IMR-90 (cell line): ENCODE results near the gene HERC3. TPM values are rescaled to one million over a fixed set of nuclear protein-coding genes. Genes with fewer than 3 reads are reported as not detected.

Experiments used
- ATAC-seq: fragments of 200-7000 bp; cut with Tn5 transposase; 2 replicates; pipeline ENCODE4 v1.9.1; 2020; ENCODE audit warnings: low read depth, mild to moderate bottlenecking, moderate library complexity
- BruUV-seq: library from RNA; stranded (reverse); fragments of 400-500 nt; replicated peaks from 2 replicates; lab custom pipeline; 2021; lab: Mats Ljungman, UMichigan
- CTCF ChIA-PET: fragments of 300-600 bp; formaldehyde crosslinking; extraction: SDS; loops from one replicate; lab custom pipeline; 2021; ENCODE audit warnings: antibody characterized with exemption; lab: Yijun Ruan, JAX
- POLR2A ChIA-PET: fragments of 300-600 bp; sonication (Branson Sonifier 250); formaldehyde crosslinking; loops from one replicate; lab custom pipeline; 2022; ENCODE audit warnings: antibody characterized with exemption; ENCODE audit not compliant: unreplicated experiment; lab: Charles Lee
- DNase-seq: peaks from one replicate; pipeline ENCODE4 v3.0.0; 2013
- H2AFZ ChIP-seq: replicated peaks from 2 replicates; pipeline ENCODE3; 2013; ENCODE audit warnings: low read length, mild to moderate bottlenecking; ENCODE audit not compliant: poor library complexity
- H2AK5ac ChIP-seq: 2 replicates; pipeline ENCODE4 v1.6.1; 2013; ENCODE audit warnings: low read depth, low read length, inconsistent platforms
- H2AK9ac ChIP-seq: replicated peaks from 2 replicates; pipeline ENCODE3; 2013; ENCODE audit warnings: mild to moderate bottlenecking, low read depth, low read length, moderate library complexity; ENCODE audit not compliant: poor library complexity
- H2BK120ac ChIP-seq: 2 replicates; pipeline ENCODE4 v1.6.1; 2013; ENCODE audit warnings: low read depth, low read length, inconsistent platforms
- H2BK15ac ChIP-seq: 3 replicates; pipeline ENCODE4 v1.6.1; 2013; ENCODE audit warnings: low read depth, low read length, inconsistent platforms
- H2BK20ac ChIP-seq: 2 replicates; pipeline ENCODE4 v1.6.1; 2013; ENCODE audit warnings: low read depth, mild to moderate bottlenecking, inconsistent platforms, low read length, moderate library complexity
- H2BK5ac ChIP-seq: 2 replicates; pipeline ENCODE4 v1.6.1; 2013; ENCODE audit warnings: mild to moderate bottlenecking, low read depth, low read length, inconsistent platforms; ENCODE audit not compliant: poor library complexity, severe bottlenecking
- H3K14ac ChIP-seq: replicated peaks from 2 replicates; pipeline ENCODE4 v1.6.1; 2013; ENCODE audit warnings: low read depth, low read length, inconsistent platforms
- H3K18ac ChIP-seq: 2 replicates; pipeline ENCODE4 v1.6.1; 2013; ENCODE audit warnings: low read depth, low read length, control low read depth
- H3K23ac ChIP-seq: 2 replicates; pipeline ENCODE4 v1.6.1; 2013; ENCODE audit warnings: low read depth, low read length, inconsistent platforms
- H3K27ac ChIP-seq: 2 replicates; pipeline ENCODE4 v1.5.1; 2013; ENCODE audit warnings: mild to moderate bottlenecking, control low read depth, low read length; ENCODE audit not compliant: insufficient read depth
- H3K27me3 ChIP-seq: 2 replicates; pipeline ENCODE4 v1.6.1; 2013; ENCODE audit warnings: low read length; ENCODE audit not compliant: control insufficient read depth, insufficient read depth
- H3K36me3 ChIP-seq: 2 replicates; pipeline ENCODE4 v1.6.1; 2013; ENCODE audit warnings: low read length, mixed read lengths; ENCODE audit not compliant: control insufficient read depth, insufficient read depth
- H3K4ac ChIP-seq: 2 replicates; pipeline ENCODE4 v1.6.1; 2013; ENCODE audit warnings: low read depth, low read length, inconsistent platforms
- H3K4me1 ChIP-seq: 2 replicates; pipeline ENCODE4 v1.6.1; 2013; ENCODE audit warnings: low read length, mixed read lengths; ENCODE audit not compliant: control insufficient read depth, insufficient read depth
- H3K4me2 ChIP-seq: 2 replicates; pipeline ENCODE4 v1.6.1; 2013; ENCODE audit warnings: low read depth, mild to moderate bottlenecking, control low read depth, low read length, moderate library complexity
- H3K4me3 ChIP-seq: 2 replicates; pipeline ENCODE4 v1.5.1; 2013; ENCODE audit warnings: low read depth, mild to moderate bottlenecking, control low read depth, low read length, moderate library complexity; ENCODE audit not compliant: insufficient read depth
- H3K56ac ChIP-seq: 2 replicates; pipeline ENCODE4 v1.6.1; 2013; ENCODE audit warnings: low read length, inconsistent platforms; ENCODE audit not compliant: insufficient read depth; ENCODE audit errors: extremely low read depth
- H3K79me1 ChIP-seq, 2 experiments: 2 replicates each; pipeline ENCODE4 v1.6.1; 2013; ENCODE audit warnings: low read length in 2 of 2, inconsistent platforms in 1 of 2, low read depth in 1 of 2
- H3K9ac ChIP-seq: 2 replicates; pipeline ENCODE4 v1.6.1; 2013; ENCODE audit warnings: low read depth, low read length, control low read depth
- H3K9me1 ChIP-seq: 2 replicates; pipeline ENCODE4 v1.6.1; 2013; ENCODE audit warnings: low read length, inconsistent platforms; ENCODE audit not compliant: insufficient read depth
- H3K9me3 ChIP-seq: 2 replicates; pipeline ENCODE4 v1.6.1; 2013; ENCODE audit warnings: low read length; ENCODE audit not compliant: control insufficient read depth, insufficient read depth
- H4K20me1 ChIP-seq: 2 replicates; pipeline ENCODE4 v1.6.1; 2013; ENCODE audit warnings: low read length, inconsistent platforms; ENCODE audit not compliant: insufficient read depth
- H4K5ac ChIP-seq: 2 replicates; pipeline ENCODE4 v1.6.1; 2013; ENCODE audit warnings: mild to moderate bottlenecking, low read depth, low read length, control low read depth
- H4K8ac ChIP-seq, 2 experiments: 2 replicates each; pipeline ENCODE4 v1.6.1; 2013; ENCODE audit warnings: low read depth in 2 of 2, low read length in 2 of 2, control low read depth in 1 of 2, inconsistent platforms in 1 of 2
- H4K91ac ChIP-seq: 2 replicates; pipeline ENCODE4 v1.6.1; 2013; ENCODE audit warnings: low read depth, low read length, inconsistent platforms; ENCODE audit not compliant: insufficient read depth
- BHLHE40 ChIP-seq: fragments of 150-350 bp; IDR thresholded peaks from 2 replicates; pipeline ENCODE4 v1.6.1; 2016; ENCODE audit warnings: mild to moderate bottlenecking, low read depth, low read length
- CHD1 ChIP-seq: IDR thresholded peaks from 2 replicates; pipeline ENCODE4 v1.6.1; 2012; ENCODE audit warnings: low read depth, low read length, improper control_type of control experiment
- RAD21 ChIP-seq: IDR thresholded peaks from 2 replicates; pipeline ENCODE4 v1.6.1; 2012; ENCODE audit warnings: low read length, improper control_type of control experiment
- RCOR1 ChIP-seq: IDR thresholded peaks from 2 replicates; pipeline ENCODE4 v1.6.1; 2012; ENCODE audit warnings: mild to moderate bottlenecking, low read length, improper control_type of control experiment; ENCODE audit not compliant: insufficient replicate concordance
- WGBS, 2 experiments: methylation state at CpG; one replicate each; pipeline versions ENCODE4 v1.1.5 to v1.1.7; 2013; ENCODE audit warnings: missing lambda C conversion rate in 2 of 2; ENCODE audit not compliant: insufficient read length in 1 of 2; ENCODE audit errors: extremely low coverage in 2 of 2; 5-methylcytosine and 5-hydroxymethylcytosine counted together
- dilution Hi-C: fragments of 300-500 bp; cut with HindIII; formaldehyde crosslinking; loops from one replicate; pipeline ENCODE4 v1.14.3; 2018; ENCODE audit warnings: low sequenced_read_pairs; ENCODE audit not compliant: unreplicated experiment
- in situ Hi-C: fragments of 300-500 bp; cut with MboI; formaldehyde crosslinking; loops from 3 replicates; pipeline ENCODE4 v1.14.3; 2019; ENCODE audit warnings: low sequenced_read_pairs, inconsistent platforms, mixed read lengths
- intact Hi-C: fragments of 100-400 bp; cut with micrococcal nuclease; formaldehyde crosslinking; loops from 2 replicates; pipeline ENCODE4 v1.10.0; 2022
- polyA plus RNA-seq, 3 experiments: library from polyadenylated mRNA; depleted of rRNA; stranded (reverse); fragments of >200 nt; gene quantifications; 2 replicates each; pipeline ENCODE4 v1.2.3, GENCODE V29; 2012; ENCODE audit warnings: low replicate concordance in 1 of 3
- total RNA-seq: library from RNA; depleted of rRNA; stranded (reverse); fragments of >200 nt; gene quantifications from 2 replicates; pipeline ENCODE4 v1.2.3, GENCODE V29; 2012

Gene HERC3
- total and polyA plus RNA-seq, 2 of the 4 experiments (the other 2 are of a cell fraction), result 8.9 to 9.5 TPM

- H2AFZ ChIP-seq, result no peak overlapping the region
- no peak overlapping the region for H2AK9ac ChIP-seq
- H3K18ac ChIP-seq, result no peak overlapping the region
- ChIA-PET POLR2A (no interaction called here), CTCF (interaction anchor here (1.1 kb wide), 1 partner anchor 27 kb away, joined by 3 read pairs; no protein-coding TSS in a partner anchor)
- no peak overlapping the region for H2AK5ac ChIP-seq
- H3K4ac ChIP-seq, result no peak overlapping the region
- H3K9me1 ChIP-seq, result peaks cover 9% of the 10 kb centered on the region
- no TSS peak for BruUV-seq
- H3K27ac ChIP-seq, result no peak overlapping the region
- no peak overlapping the region for H4K91ac ChIP-seq
- ATAC-seq (no peak), DNase-seq (no peak)
- dilution Hi-C loops, result no loop called here
- peaks cover 6% of the 10 kb centered on the region for H3K4me1 ChIP-seq
- no peak overlapping the region for H2BK5ac ChIP-seq
- intact Hi-C loops, result no loop called here
- H3K56ac ChIP-seq, result no peak overlapping the region
- no peak overlapping the region for H3K4me2 ChIP-seq
- no peak overlapping the region; the same call in 2 of the 3 replicates for H2BK15ac ChIP-seq
- no peak for TF ChIP-seq RAD21
- TF ChIP-seq BHLHE40, result no peak
- TF ChIP-seq RCOR1, result no peak
- no peak for TF ChIP-seq CHD1
- no peak overlapping the region for H3K9ac ChIP-seq
- H3K79me1 ChIP-seq, result no peaks in the 10 kb centered on the region; a peak in 1 of 4 replicates
- H4K20me1 ChIP-seq, result no peaks in the 10 kb centered on the region
- H3K4me3 ChIP-seq, result no peak overlapping the region
- H3K23ac ChIP-seq, result no peak overlapping the region
- no peaks in the 10 kb centered on the region for H3K9me3 ChIP-seq
- H4K5ac ChIP-seq, result no peak overlapping the region
- no peak overlapping the region for H3K14ac ChIP-seq
- 92% methylated on average over 9 of the region's 10 CpGs; no CpG with 5 or more reads in 1 of the 2 experiments for WGBS, 2 experiments
- in situ Hi-C loops, result no loop called here
- no peak overlapping the region for H2BK120ac ChIP-seq
- H3K27me3 ChIP-seq, result no peaks in the 10 kb centered on the region
- H2BK20ac ChIP-seq, result peak overlapping the region; percentile 18; the same call in 1 of the 2 replicates
- H3K36me3 ChIP-seq, result peaks cover 33% of the 10 kb centered on the region
- H4K8ac ChIP-seq, result no peak overlapping the region
These were observed 158.1 kb downstream of the HERC3 start for GRCh38 chr4:88750369-88750768.
